ENCODE results near the gene PLAC9.

PLAC9 gene

DNA sequence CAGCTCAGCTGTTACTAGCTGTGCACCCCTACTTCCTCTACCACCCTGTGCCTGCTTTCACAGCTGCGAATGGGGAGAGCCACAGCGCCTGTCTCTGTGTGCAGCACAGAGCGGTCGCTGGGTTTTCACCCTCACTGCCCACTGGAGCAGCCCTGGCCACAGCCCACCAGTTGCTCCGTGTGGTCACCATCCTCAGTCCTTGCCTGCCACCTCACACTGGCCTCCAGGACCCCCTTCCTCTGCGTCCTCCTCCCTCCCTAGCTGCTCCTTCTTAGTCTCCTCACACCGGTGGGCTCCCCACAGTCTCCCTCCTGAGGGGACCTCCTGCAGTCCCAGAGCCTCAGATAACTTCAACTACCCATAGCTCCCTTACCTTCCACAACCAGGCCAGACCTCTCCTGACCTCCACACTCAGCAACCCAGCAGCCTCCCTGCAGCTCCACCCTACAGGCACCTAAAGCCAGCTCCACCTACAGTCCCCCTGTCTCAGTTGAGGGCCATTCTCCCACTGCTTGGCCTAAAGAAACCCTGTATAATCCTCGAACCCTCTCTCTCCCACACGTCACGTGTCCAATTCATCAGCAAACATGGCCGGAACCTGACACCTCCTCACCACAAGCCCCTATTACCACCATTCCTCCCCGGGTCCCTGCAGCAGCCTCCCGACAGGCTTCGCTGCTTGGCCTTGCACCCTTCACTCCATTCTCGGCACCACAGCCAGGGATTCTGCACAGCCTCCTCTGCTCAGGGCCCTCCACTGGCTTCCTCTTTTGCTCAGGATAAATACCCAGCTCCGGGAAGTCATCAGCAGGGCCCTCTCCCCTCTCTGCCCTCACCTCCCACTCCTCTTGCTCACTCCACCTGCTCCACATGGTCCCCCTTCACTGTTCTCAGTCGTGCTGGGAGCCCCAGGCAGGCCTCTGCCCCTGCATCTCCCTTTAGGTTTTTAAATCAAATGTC, 28.1 kb downstream of the PLAC9 start:
- DNase-seq, result no peak
- no peak for ATAC-seq

DNA sequence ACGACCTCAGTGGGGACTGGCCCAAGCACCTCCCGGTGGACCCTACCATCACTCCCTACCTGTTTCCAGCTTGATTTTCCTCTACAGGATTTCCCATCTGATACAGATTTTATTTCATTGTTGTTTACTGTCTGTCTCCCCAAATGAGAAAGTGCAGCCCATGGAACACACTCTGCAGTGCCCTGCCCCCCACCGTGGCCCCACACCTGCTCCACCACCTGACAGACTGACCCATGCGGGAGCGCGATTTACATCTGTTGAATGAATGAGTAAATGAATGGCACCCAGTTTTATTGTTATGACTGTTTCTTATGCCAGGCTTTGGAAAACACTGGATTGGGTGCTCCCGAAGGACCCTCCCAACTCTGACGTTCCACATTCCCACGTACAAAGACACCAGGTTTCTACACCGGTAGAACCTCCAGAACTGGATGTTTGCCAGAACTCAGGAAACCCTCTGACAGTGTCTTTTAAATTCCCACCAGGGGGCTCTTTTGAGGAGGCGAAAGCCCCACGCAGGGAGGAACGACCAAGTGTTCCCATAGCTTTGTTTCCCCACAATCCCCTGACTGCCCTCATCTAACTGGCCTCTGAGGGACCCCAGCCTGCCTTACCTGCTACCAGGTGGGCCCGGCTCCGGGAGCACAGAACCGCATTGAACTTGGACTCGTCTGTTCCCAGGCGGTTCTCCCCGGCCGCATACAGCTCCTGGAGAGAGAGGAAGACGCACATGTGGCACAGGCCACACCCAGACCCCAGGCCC, 29.0 kb downstream of the PLAC9 start:
- ATAC-seq, result no peak
- DNase-seq, result no peak

DNA sequence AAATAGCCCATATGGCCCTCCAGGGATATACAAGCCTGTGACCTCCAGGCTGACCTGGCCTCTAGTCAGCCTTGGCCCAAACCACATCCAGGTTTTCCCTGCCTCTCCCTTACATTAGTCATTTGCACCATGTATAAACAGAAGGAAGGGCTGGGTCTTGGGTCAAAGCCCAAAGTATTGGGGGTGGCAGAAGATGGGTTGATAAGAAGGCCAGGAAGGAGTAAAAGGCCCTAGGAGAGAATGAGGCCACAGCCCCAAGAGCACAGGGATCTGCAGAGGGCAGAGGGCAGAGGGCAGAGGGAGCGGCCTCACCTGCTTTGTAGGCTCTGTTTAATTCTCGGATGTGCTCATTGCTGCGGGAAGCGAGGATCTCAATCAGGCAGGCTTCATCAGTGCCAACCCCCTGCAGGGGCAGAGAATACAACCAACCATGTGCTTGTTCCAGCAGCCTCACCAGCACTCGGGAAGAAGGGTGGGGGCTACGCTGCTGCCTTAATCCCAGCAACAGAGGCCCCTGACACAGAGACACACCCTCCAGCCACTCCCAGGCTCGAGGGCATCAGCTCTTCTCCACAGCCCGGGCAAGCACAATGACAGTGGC, 31.3 kb downstream of the PLAC9 start:
- ATAC-seq, result no peak
- DNase-seq, result no peak

DNA sequence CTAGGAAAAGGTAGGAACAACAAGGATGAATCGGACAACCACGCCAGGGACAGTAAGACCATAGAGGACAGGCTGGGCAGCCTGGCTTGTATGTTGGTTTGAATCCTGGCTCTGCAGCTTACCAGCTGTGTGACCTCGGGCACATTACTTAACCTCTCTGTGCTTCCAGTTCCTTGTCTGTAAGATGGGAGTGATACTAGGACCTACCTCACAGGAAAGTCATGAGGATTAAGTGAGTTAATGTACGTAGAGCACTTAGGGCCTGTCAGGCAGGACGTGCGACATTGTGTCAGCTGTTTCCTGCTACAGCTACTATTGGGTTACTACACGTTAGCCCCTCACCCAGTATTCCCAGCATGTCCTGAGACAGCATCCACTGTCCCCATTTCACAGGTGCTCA, 32.1 kb downstream of the PLAC9 start:
- DNase-seq (no peak), ATAC-seq (no peak)

DNA sequence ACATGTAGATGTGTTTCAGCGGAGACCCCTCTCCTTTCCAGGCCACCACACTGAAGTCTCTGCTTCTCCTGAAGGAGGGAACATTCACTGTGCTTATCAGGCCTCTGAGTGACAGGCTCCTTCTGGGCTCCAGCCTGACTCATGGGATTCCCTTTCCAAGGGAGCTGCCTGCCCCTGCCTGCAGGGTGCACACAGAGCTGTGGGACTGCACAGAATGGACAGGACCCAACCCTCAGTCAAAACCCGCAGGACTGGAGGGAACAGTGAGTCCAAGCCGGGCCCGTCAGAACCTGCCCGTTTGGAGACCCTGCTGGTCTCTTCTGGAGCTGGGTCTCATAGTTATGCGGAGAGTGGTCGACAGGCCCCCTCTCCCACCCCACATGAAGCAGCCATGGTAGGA, 32.6 kb downstream of the PLAC9 start:
- DNase-seq (no peak), ATAC-seq (no peak)

DNA sequence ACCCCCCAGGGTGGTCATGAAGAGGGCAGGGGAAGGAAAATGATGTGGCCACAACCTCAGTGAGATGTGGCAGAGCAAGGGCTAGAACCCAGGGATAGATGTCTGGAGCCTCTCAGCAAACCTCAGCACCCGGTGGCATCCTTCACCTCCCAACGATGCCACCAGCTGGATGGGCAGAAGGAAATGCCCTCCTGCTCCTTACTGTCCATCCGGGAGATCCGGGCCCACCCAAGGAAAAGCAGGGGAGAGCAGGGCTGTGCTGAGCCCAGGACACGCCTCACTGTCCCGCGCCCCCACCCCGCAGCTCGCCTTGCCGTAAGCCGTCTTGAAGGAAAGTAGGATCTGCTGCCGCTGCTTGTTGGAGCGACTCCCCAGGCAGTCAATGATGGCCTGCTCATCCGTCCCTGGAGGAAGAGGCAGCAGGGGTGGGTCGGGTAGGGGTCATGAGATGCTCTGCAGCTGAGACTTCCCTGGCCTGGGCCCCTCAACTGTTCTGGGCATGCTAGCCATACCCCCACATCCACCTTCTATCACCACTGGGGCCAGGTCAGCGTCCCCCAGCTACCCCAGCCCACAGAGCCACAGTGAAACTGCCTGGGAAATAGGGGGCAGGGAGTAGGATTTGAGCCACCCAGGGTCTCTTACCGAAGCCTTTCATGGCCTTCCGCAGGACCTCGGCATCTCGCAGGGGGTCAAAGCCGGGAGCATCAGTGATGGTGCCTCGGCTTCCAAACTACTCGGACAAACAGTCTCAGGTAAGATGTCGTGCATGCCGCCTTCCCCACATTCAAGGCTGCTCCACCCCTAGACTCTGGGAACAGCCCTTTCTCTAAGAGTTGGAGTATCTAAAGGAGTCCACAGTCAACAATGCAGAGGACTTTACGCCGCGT, 34.3 kb downstream of the PLAC9 start:
- DNase-seq, result no peak
- no peak for ATAC-seq

DNA sequence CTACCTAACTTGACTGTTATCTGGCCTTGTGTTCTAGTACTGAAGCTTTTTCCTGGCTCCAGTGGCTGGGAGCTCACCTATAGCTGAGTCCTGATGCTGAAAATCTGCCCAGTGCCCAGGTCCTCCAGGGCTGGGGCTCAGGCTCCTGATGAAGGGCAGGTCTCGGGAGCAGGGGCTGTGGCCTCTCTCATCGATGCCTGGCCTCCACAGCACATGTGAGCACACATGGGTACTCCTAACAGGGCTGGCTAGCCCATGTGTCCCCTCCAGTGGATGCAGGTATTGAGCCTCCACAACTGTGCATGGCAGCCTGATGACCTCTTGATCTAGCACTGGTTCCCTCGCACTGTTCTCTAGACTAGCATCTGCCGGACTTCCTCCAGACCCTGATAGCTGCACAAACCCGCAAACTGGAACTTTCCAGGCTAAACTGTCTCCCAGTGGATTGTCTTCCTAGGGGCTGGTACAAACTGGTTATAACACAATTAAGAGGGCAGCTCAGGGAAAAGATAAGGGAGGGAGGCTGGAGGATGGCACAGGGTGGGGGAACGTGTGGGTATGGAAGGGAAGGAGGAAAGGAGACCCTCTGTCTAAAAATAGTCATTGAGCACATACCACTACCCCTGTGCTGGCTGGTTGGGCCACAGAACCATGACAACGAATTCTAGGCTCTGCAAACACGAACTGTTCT, 35.1 kb downstream of the PLAC9 start:
- ATAC-seq, result no peak
- DNase-seq, result no peak

DNA sequence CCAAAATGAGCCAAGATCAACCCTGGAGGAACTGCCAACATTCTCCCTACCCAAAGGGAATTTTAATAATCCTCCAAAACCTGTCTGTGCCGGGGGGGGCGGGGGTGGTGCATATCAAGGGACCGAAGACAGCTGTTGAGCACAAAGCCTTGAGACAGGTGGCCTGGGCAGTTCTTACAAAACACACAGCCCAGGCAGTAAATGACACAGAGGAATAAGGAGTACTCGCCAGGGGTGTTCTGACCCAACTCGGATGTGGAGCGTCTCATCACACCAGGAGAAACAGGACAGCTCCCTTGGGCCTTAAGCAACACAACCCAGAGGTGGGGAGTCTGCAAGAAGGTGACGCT, 35.6 kb downstream of the PLAC9 start:
- DNase-seq, result no peak

DNA sequence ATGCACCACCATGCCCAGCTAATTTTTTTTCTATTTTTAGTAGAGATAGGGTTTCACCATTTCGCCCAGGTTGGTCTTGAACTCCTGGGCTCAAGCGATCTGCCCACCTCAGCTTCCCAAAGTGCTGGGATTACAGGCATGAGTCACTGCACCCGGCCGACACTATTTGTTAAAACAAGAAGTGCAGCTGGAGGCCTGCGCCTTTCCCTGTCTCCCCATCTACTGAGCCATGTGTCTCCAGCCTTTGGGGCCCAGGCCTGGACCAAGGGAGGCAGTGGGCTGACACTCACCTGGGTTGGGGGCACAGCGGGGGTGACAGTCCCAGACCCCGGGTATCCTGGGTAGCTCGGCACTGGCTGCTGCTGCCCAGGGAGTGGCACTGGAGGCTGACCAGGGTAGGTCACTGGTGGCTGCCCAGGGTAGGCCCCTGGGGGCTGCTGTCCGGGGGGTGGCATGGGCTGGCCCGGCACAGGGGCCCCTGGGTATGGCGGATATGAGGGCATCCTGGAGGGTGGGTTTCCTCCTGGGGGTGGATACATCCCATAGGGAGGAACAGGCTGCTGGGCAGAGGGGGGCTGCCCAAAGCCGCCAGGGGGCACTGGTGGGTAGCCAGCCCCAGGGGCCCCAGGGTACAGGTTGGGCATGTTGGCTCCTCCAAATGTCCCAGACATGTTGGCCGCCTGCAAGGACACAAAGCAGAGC, 36.3 kb downstream of the PLAC9 start:
- ATAC-seq, result no peak
- peak; percentile 24 for DNase-seq

More for the DNA sequence above, 35.6 kb downstream of the PLAC9 start:
- ATAC-seq, result no peak

DNA sequence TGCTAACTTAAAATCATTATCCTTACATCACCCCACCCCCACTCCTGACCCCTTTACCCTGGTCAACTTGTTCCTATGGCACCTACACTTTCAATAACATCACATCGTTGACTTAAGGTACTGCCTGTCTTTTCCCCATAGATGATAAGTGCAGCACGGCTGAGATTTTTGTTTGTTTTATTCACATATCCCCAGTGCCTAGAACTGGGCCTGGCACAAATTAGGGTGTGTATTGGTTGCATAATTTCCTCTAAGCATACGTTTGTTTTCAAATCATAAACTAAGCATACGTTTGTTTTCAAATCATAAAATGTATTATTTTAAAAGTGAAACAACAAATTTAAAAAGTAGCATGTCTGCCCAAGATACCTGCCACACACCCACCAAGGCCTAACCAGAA, 37.5 kb downstream of the PLAC9 start:
- DNase-seq (no peak), ATAC-seq (no peak)

DNA sequence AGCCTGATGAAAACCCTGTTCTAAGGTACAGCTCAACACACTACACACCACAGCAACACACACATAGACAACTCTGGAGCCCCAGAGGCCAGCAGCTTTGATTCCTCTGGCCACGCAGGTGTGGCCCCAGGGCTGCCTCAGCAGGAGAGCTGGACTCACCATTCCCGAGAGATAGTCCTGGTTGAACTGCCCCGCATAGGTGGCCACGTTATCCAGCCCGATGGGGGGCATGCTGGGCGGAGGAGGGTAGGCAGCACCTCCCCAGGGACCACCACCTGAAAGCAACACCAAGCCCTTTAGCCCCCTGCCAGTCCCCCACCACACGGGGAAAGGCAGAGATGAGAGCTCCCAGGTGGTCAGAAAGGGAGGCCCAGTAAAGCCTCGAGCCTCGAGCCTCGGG, 38.1 kb downstream of the PLAC9 start:
- no peak for ATAC-seq

DNA sequence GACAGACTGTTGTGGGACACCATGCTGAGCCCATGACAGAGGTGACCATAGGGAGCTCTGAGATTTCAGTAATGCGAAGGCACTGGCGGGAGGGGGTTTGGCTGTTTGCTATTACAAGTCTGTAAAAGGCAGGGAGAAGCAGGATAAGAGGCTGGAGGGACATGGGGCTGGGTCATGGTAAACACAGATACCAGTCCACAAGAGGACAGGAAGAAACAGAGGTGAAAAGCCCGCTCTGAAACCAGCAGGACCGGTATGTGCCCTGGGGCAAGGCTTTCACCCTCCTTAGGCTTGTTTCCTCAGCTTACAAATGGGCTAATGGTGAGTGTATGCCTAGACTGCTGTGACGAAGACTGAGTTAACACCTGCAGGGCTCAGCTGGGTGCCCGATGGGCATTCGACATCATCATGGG, 38.7 kb downstream of the PLAC9 start:
- DNase-seq, result no peak
- ATAC-seq, result no peak

More for the DNA sequence above, 38.1 kb downstream of the PLAC9 start:
- DNase-seq, result no peak

DNA sequence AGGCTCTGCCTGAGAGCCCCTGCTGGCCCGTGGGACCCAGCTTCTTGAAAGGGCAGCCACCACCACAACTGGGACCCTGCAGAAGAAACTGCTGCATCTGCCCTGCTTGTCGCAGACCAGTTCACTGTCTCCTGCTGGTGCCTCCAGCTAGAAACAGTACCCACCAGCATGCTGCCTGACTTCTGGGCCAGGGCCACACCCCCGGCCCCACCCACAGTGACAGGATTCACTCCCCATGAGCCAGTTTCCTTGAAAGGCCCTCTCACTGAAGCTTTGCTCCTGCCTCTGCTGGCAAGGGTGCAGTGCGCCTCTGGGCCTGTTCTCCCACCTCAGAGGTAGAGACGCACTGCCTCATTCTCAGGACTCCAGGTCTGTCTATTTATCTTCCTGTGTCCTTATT, 40.4 kb downstream of the PLAC9 start:
- ATAC-seq, result no peak

DNA sequence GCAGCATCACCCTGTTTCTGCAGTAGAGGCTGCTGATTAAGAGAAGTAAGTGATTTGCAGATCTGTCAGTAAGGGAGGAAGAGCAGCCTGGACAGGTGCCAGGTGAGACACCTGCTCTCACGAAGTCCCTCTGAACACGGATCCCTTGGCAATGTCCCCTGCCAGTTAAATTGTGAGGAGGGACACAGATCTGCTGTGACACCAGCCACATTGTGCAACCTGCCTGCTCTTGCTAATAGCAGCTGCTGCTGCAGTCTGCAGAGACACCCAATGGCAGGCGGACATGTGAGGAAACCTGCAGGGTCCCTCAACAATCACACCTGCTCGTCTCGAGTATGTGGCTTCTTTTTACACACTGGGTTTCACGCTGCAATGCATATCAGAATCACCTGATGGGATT, 40.9 kb downstream of the PLAC9 start:
- no peak for ATAC-seq
- DNase-seq, result no peak

More for the DNA sequence above, 40.4 kb downstream of the PLAC9 start:
- no peak for DNase-seq

DNA sequence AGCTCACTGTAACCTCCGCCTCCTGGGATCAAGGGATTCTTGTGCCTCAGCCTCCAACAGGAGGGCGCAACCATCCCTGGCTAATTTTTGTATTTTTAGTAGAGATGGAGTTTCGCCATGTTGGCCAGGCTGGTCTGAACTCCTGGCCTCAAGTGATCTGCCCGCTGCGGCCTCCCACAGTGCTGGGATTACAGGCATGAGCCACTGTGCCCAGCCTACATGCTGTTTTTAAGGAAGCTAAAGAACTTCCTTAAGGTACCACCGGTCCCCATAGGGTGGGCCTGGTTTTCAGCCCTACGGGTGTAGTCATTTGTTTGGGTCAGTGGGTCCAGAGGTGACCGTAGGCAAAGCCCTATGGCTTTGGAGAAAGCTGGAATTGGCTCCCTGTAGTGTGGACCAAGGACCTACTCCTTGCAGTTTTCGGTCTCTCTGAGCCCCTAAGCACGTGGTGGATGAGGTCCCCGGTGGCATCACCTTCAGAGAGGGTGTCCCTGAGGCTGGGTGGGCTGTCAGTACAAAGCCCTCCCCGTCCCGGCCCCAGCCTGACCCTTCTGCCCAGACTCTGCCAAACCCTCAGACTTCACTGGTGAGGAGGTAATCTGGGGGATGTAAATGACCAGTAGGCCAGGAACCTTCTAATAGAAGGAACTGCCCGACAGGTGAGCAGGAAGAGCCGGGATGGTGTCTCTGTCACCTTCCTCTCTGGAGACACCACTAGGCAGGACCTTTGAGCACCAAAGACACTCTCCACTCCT, 42.3 kb downstream of the PLAC9 start:
- ATAC-seq, result no peak
- no peak for DNase-seq

DNA sequence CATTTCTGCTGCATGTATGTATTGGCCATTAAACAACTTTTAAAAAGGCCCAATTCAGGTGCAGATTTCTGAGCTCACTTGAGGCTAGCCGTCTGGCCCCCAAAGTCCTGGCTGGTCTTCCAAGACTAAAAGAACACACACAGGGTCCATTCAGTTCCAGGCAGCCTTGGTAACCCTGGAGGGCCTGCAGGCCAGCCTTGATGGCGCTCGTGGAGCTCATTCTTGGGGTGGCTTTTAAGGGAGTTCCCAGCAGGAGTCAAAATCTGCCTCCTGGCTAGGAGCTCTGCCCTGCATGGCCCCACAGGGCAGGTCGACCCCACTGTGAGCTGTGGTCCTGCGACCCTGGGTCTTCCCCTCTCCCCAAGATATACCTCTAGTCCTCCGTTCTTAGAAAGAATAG, 44.0 kb downstream of the PLAC9 start:
- DNase-seq, result no peak

DNA sequence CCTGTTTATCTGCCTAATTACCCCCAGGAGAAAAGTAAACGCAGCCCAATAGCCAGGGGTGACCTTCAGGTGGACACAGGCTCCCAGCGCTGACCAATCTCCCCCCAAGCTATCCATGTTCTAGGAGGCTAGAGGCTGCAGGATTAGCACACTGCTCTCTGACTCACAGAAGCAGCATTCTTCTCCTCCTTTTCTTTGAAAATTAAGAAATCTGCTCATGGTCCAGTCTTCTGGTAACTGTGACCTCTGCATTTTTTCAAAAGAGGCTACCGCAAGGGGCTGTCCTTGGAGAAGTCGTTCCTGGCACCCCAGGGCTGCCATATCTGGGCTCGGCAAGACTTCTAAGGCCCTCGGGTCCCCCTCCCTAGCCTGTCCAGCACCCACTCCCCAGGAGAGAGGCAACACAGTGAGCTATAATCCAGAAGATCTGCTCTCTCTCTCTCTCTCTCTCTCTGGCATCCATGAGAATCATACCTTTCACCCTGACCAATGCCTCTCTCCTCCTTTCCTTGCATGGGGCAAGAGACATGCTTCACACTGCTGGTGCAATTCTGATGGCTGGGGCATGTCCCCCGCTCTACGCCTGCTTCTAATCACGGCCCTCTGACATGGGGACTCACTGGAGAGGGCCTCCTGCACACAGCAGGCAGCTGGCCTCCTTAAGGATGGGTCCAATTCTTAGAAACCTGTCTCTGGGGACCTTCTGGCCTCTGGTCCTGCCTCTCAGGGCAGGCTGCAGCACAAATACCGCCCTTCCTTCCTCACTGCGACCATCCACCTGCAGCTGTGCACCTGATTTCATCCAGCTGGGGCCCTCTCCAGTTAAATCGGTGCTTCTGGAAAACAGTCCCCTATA, 45.5 kb downstream of the PLAC9 start:
- DNase-seq (no peak), ATAC-seq (no peak)

More for the DNA sequence above, 44.0 kb downstream of the PLAC9 start:
- no peak for ATAC-seq

DNA sequence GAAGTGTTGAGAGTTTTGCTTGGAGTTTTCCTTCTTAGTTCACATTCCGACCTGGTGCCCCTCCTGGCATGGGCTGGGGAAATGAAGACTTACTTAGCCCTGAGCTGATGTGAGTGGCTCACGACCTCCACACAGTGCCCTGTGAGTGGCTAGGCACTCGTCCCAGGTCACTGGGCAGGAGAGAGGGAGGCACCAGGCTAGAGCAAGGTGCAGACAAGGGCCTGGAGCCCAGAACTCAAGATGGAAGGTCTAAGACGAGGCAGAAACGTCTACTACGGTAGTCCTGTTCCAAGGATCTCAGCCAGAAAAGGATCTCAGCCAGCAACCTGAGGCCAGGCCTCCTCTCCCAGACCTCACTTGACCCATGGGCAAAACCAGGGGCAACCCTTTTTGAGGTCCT, 50.5 kb downstream of the PLAC9 start:
- no peak for ATAC-seq
- no peak for DNase-seq

DNA sequence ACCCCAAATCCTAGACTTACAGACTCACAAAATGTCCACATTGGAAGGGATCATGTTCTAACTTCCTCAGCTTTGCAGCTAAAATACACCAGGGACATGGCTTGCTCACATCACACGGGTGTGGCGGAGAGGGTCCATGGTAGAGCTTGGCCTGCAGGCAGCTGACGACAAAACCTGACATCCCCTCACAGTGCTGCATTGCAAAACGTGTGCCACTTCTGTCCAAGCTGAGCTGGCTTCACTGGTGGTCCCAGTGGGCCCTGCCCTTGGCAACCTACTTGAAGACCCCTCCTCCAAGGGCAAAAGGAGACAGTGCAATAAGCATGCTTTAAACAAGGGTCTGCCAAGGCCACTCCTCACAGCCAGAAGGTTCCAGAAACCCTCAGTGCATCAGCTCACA, 50.9 kb downstream of the PLAC9 start:
- no peak for DNase-seq
- no peak for ATAC-seq

Measured in stimulated activated naive CD8-positive, alpha-beta T cell treated with anti-CD3 and anti-CD28 coated beads, Interleukin-15, Interleukin-2, amounts not matched to agents 100 U/mL and 50 U/mL, for 24 hours (primary cell).